Fibroblast of mammary gland (primary cell): ENCODE measurements around the gene LPGAT1.

Source experiments
- DNase-seq: peaks from one replicate; pipeline ENCODE4 v3.0.0-alpha.2; 2010; ENCODE audit warnings: low read depth
- H3K4me3 ChIP-seq: 2 replicates; pipeline ENCODE4 v1.5.1; 2011; ENCODE audit warnings: low read depth, mild to moderate bottlenecking, low read length, moderate library complexity; ENCODE audit not compliant: control insufficient read depth
- TF ChIP-seq, protein P1 (sequence below): conservative IDR thresholded peaks from 2 replicates; pipeline ENCODE4 v1.5.1; 2011; ENCODE audit warnings: low read depth, low read length, inconsistent platforms; ENCODE audit not compliant: control insufficient read depth, insufficient read depth

The LPGAT1 gene

DNA sequence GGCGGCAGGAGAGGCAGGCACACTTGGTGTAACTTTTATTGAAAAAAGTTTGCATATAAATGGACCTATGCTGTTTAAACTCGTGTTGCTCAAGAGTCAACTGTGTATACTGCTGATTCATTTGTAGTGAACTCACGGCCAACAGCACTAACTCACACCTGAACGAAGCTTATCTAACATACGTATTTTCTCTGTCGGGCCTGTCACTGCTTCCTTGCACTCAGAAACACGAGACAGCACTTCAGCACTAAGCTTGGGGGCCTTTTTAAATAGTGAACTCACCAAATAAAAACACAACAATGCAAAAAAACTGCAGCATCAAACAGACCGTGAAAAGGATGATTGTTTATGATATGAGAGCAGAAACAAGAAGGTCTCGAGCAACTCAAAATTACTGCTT, 96.2 kb downstream of the LPGAT1 start:
- no peak for DNase-seq
- TF ChIP-seq, protein P1, sequence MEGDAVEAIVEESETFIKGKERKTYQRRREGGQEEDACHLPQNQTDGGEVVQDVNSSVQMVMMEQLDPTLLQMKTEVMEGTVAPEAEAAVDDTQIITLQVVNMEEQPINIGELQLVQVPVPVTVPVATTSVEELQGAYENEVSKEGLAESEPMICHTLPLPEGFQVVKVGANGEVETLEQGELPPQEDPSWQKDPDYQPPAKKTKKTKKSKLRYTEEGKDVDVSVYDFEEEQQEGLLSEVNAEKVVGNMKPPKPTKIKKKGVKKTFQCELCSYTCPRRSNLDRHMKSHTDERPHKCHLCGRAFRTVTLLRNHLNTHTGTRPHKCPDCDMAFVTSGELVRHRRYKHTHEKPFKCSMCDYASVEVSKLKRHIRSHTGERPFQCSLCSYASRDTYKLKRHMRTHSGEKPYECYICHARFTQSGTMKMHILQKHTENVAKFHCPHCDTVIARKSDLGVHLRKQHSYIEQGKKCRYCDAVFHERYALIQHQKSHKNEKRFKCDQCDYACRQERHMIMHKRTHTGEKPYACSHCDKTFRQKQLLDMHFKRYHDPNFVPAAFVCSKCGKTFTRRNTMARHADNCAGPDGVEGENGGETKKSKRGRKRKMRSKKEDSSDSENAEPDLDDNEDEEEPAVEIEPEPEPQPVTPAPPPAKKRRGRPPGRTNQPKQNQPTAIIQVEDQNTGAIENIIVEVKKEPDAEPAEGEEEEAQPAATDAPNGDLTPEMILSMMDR = no peak
- H3K4me3 ChIP-seq = no peak overlapping the region

DNA sequence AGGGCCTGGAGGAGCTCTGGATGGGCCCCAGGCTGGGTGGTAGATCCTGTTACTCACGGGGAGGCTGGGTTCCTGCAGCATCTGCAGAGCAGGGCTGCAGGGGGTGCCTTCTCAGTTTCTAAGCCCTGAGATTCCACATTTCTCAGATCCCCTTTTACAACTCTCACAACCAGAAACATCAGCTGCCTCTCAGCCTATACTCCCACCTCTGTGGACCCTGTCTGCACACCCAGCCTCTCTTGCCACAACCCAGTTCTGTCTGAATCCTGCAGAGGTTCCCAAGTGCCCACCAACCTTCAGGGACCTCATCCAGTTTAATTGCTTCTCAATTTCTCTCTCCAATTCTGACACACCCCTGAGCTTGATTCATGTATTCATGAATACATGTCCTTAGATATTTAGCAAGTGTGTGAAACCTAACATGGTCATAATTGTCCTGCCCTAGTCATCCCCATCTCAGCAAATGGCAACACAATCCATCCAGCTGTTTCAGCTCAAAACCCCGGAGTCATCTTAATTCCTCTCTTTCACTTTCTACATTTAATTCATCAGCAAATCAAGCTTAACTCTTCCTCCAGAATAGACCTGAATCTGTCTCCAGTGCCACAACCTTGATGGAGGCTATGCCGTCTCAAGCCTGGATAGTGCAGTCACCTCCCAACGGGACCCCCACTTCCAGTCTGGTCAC, 98.1 kb downstream of the LPGAT1 start:
- H3K4me3 ChIP-seq = no peak overlapping the region
- TF ChIP-seq, protein P1 = no peak
- no peak for DNase-seq

DNA sequence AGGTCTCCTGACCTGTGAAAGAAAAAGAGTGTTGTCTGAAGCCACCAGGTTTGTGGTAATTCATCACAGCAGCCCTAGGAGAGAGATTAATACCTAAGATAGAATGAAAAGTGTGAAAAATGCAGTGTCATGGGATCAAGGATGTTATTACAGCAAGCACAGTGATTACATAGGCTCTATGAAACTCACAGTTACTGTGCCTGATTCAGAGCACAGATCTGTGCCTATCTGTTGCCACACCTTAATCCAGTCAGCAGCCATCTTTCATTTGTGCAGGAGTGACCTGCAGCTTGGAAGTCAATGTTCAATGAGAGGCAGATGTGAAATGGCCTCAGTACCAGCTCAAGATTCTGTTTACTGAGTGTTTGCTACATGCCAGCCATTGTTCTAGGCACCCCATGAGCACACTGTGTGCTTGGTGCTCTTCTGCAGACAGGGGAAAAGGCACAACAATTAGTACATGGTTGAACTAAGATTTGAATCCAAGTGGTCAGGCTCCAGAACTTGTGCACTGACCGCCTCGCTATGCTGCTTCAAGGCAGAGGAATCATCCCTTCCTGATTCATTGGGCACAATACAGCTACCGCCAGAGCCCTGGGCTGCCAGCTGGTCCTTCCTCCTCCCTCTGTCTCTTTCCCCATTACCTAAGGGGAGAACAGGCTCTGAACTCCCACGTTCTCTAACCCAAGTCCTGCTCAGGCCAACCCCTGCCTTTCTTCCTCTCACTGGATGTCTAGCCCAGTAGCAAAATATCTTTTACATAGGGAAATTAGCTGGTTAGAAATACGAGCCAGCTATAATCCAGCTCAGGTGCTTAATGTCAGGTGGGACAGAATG, 98.9 kb downstream of the LPGAT1 start:
- H3K4me3 ChIP-seq = no peak overlapping the region
- TF ChIP-seq, protein P1 = no peak

DNA sequence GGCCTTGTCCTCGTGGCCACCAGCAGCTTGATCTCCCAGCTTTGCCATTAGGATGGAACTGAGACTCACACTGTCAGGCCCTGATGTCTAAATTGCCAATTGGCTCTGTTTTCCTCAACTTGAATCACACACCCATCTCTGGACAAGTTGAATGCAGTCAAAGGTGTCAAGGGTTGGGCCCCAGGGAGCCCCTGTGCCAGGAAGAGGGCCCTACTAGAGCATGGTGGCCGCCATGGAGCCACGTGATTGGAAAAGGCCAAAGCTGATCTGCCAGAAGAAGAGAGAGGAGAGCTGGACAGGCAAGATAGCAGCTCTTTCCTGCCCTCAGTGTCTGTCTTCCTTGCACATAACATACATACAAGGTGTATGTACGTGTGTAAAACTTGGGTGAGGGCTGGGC, 100.2 kb downstream of the LPGAT1 start:
- DNase-seq = no peak
- H3K4me3 ChIP-seq = no peak overlapping the region
- TF ChIP-seq, protein P1 = no peak

More for the DNA sequence above, 98.9 kb downstream of the LPGAT1 start:
- no peak for DNase-seq

DNA sequence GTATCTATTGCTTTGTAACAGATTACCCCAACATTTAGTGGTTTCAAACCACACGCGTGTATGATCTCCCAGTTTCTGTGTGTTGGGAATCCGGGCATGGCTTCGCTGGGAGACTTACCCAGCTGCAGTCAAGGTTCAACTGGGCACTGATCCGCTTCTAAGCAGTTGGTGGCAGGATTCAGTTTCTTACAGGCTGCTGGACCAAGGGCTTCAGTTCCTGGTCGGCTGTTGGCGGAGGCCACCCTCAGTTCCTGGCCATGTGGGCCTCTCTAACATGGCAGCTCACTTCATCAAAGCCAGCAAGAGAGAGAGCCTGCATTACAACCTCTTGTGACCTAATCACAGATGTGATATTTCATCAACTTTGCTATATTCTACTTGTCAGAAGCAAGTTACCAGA, 101.3 kb downstream of the LPGAT1 start:
- TF ChIP-seq, protein P1 = no peak
- no peak overlapping the region for H3K4me3 ChIP-seq
- no peak for DNase-seq

DNA sequence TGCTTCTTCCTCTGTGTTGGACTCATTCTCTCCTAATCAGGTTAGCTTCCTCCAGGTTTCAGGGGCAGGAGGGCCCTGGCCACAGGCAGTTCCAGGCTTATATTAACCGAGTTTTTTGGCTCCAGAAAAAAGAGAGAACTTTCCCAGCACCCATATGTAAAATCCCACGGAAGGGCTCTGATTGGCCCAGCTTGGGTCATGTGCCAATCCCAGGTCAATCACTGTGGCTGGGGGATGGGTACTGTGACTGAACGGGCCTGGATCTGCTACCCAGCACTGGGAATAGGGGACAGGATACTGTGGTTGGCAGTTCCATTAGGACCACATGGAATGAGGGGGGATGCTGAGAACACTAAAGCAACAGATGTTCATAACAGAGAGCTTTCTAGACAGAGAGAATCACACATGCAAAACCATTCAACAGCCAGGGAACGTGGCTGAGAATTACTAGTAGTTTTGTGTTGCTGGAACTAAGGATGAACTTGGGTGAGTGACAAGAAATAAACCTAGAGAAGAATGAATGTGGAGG, 104.0 kb downstream of the LPGAT1 start:
- no peak for DNase-seq
- TF ChIP-seq, protein P1 = no peak
- H3K4me3 ChIP-seq = no peak overlapping the region
